ENCODE measurements around the gene NR6A1. TPM values are rescaled to one million over a fixed set of nuclear protein-coding genes. Genes with fewer than 3 reads are reported as not detected.

NR6A1 gene
- total RNA-seq, 1 experiment from 2014 or later, result 2.0 TPM

DNA sequence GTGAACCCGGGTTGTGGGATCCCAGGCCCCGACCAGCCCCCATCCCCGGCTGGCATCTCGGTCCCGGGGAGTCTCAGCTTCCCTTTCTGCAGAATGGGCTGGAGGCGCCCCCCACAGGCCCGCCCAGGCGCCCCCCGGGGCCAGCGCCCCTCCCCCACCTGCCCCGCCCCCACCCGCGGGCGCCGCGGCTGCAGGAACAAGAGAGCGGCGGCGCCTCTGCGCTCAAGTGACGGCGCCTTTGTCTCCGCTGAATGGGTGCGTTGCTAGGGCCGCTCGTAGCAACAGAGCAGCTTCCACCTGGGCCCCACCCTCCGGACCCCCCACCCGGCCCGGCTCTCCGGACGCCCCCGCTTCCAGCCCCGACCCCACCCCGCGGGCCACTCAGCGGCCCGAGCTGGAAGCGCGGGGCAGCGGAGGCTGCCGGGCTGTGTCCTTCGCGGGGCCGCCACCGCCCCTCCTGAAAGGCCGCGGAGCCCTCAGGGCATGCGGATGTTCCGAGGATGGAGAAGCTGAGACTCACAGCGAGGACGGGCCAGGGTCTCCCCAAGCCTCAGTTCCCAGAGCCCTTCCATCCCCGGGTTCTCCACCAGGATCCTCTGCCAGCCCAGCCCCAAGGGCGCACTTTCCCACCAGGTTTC is 293.3 kb downstream of the NR6A1 start:
- DNase-seq (ENCODE audit: low read depth), result no peak

DNA sequence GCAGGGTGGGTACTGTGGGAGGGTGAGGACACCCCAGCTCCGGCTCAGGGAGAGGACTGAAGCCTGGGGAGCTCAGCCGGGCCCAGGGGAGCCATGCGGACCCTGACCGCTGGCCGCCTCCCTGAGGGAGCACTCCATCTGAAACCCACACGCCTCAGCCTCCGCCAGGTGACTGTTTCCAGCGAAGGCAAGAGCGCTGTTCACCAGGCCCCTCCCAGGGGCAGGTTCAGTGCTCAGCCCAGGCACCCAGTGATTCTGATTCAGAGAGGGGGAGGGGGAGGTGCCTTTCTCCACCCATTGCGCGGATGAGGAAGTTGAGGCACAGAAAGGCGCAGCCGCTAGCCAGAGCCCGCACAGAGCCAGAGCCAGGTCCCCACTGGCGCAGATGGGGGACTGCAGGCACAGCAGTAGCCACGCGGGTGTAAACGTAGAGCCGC is 293.9 kb downstream of the NR6A1 start:
- DNase-seq (ENCODE audit: low read depth), result no peak

DNA sequence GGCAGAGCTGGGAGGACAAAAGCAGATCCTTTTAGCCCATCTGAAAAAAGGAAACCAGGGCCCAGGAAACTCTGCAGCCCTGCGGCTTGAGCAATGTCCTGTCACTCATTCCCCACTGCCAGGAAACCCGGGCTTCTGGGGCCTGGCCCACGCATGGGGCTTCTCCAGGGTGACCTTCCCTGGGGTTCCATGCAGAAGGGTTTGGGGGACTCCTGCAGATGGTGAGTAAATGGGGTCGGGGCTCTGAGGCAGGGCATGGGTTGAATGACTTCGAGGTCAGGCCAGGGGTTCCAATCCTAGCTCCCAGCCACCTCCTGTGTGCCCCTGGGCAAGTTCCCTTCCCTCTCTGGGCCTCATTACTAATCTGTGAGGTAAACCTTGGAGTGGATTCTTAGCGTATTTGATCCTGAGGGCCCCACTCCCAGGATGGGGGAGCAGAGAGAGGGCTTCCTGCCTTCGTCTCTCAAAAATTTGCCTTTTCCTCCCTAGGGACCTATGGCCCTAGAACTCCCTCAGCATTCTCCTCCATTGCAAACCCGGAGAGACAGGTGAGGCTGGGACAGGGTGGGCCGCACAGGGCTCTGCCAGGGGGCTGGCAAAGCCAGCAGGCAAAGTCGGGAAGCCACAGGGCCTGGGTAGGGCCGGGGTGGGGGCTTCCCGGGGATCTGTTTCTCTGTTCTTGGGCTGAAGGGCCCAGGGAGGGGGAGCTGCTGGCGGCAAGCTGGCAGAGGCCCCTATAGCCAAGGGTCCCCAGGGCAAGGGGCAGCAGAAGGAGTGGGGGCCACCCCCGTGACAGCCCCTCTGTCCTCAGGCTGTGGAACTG is 295.0 kb downstream of the NR6A1 start:
- no peak for DNase-seq (ENCODE audit: low read depth)

DNA sequence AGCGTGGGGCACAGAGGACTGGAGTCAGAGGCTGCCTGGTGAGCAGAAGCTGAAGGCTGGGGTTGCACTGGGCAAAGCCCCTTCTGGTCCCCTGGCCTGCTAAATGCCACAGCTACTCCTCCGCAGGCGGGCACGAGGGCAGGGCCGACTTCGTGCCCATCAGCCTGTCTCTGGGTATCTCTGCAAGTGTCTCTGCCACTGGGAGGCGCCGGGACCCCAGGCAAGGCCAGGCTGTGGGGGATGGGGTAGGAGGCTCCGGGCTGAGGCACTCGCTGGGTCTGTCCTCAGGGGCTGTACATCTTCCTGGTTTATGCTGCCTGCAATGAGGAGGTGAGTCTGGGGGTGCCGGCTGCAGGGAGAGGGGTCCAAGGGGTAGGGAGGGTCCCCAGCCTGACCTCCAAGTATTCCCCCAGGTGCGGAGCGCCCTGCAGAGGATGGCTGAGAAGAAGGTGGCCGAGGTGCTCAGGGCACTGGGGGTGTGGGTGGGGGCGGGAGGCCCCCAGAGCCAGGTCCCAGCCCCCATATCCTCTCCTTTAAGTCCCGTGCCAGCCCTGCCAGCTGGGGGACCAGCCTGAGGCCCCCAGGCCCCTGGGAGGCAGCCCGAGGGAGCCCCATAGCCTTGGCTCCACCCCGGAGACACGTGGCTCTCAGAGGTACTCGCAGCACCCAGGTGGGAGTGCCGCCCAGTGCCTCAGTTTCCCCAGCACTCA is 295.8 kb downstream of the NR6A1 start:
- peak; percentile 16 for DNase-seq (ENCODE audit: low read depth)

DNA sequence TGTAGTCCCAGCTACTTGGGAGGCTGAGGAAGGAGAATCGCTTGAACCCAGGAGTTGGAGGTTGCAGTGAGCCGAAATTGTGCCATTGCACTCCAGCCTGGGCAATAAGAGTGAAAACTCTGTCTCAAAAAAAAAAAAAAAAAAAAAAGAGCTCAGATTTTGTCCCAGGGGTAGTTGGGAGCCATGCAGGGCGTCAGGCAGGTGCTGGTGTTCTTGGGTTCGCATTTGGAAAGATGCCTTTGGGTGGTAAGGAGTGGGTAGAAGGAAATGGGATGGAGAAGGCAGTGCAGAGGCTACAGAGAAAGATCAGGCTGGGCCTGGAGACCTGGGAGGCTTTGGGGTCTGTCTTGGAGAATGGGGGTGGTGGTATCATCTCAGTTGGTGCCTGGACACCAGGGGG is 297.0 kb downstream of the NR6A1 start:
- no peak for DNase-seq (ENCODE audit: low read depth)

DNA sequence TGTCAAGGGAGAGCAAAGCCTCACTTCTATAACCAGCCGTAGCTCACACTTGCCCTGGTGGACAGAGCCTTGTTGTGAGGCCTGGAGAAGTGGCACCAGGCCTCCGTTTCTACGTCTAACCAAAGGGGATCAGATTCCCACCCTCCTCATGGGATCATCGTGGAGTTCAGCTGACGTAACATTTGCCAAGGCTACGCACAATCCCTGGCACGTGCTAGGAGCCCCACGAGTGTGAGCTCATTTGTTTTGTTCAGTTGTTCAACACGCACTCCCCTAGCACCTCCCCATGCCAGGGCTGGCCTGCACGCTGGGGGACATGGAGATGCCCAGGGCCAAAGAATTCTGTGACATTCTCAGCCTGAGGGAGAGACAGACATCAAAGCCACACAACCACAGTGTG is 297.8 kb downstream of the NR6A1 start:
- DNase-seq (ENCODE audit: low read depth), result no peak

DNA sequence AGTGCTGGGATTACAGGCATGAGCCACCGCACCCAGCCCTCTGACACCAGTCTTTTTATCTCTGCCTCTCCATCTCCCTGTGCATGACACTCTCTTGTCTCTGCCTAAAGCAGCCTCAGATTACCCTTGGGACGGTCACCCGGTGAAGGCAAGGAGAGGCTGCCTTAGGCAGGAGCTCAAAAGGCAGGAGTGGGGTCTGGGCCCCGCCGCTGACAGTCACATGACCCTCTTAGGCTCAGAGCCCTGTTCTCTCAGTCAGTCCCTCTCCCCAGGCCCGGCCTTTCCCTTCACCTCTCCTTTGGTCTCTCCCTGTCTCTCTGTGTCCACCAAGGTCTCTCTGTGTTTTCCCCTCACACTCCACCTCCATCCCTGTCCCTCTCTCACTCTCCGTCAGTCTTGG is 298.3 kb downstream of the NR6A1 start:
- no peak for DNase-seq (ENCODE audit: low read depth)

DNA sequence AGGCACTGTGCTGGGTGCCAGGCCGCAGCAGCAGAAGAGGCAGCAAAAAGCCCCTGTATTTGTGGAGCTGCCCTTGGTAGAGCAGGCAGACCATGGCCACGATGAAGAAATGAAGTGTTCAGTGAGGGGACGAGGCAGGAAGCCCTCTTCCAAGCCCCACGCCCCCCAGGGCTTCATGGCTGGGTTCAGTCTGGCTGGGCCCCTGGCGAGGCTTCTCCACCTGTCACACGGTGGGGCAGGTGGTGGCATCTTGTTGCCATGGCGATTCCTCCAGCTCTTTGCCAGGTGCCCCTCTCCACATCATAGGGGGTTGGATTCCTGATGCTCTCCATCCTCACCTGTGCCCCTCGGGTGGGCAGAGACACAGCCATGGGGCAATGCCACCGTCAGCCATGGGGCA is 299.4 kb downstream of the NR6A1 start:
- DNase-seq (ENCODE audit: low read depth), result no peak

DNA sequence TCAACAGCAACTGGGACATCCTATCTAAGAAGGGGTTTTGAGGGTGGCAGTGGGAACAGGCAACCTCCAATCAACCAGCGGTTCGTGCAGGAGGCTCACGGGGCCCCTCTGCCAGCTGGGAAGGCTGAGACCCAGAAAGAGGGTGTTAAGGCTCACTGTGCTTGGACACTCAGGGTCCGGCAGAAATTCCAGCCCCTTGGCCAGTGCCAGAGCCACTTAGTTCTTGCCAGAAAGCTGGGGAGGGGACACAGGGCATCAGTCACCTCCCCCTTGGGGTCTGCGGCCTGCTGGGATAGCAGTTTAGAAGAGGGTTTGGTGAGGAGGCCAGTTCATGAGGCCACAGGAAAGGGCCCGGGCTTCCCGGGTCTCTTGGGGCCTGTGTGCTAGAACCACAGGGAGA is 300.4 kb downstream of the NR6A1 start:
- no peak for DNase-seq (ENCODE audit: low read depth)

DNA sequence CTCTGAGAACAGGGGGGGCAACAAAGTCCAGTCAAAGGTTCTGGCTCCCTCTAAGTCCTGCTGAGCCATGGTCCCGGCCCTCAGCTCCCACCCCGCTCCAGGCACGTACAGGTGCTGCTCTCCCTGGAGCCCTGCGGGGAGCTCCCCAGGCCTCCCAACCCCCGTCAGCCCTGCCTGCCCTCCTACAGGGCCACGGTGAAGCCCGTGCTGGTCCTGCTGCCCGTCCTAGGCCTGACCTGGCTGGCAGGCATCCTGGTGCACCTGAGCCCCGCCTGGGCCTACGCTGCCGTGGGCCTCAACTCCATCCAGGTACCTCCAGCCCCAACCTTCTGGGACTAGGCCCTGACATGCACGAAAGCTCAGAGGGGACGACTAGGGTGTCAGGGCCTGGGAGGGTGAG is 300.8 kb downstream of the NR6A1 start:
- no peak for DNase-seq (ENCODE audit: low read depth)

DNA sequence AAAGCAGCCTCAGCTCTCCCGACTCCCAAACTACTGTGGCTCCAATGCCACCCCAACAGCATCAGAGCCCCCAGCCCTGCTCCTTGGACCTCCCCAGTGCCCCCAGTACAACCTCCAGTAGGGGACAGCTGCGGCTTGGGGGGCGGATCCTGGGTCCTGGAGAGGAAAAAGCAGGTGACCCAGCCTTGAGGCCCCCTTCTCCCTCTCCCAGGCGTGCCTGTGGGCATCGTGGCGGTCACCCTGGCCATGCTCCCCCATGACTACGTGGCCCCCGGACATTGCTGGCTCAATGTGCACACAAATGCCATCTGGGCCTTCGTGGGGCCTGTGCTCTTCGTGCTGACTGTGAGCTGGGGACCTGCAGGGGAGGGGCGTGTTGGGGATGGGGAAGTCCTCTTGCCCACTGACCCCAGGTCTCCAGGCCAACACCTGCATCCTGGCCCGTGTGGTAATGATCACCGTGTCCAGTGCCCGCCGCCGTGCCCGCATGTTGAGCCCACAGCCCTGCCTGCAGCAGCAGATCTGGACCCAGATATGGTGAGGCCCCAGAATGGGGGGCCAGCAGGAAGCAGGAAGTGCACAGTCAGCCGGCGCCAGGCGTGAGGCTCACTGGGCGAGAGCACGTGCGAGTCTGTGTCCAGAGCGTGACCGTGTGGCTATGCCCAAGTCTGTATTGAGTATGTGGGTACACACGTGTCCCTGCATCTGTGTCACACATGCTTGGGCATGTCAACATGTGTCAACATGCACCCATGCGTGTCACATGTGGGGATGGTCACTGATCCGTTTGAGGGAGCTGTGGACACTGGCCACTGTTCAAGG is 301.9 kb downstream of the NR6A1 start:
- DNase-seq (ENCODE audit: low read depth), result no peak

DNA sequence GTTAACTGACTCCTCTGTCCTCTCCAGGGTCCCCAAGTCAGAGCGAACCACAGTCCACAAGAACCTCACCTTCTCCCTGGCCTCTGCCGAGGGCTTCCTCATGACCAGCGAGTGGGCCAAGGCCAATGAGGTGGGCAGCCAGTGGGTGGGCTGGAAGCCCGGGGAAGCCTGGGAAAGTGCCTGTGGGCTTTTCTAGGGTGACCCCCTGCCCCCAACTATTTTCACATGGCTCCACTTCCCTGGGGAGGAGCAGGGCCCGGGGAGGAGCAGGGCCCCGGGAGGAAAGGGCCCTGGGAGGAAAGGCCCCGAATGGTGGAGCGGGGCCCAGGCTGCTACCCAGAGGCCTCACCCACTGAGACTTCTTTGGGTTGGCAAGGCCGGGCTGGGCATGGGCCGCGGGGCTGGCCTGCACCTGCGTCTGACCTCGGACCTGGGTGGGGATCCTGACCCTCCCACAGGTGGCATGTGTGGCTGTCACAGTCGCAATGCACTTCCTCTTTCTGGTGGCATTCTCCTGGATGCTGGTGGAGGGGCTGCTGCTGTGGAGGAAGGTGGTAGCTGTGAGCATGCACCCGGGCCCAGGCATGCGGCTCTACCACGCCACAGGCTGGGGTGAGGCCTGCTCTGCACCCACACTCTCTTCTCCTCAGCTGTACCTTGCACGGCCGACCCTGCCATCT is 302.9 kb downstream of the NR6A1 start:
- no peak for DNase-seq (ENCODE audit: low read depth)

DNA sequence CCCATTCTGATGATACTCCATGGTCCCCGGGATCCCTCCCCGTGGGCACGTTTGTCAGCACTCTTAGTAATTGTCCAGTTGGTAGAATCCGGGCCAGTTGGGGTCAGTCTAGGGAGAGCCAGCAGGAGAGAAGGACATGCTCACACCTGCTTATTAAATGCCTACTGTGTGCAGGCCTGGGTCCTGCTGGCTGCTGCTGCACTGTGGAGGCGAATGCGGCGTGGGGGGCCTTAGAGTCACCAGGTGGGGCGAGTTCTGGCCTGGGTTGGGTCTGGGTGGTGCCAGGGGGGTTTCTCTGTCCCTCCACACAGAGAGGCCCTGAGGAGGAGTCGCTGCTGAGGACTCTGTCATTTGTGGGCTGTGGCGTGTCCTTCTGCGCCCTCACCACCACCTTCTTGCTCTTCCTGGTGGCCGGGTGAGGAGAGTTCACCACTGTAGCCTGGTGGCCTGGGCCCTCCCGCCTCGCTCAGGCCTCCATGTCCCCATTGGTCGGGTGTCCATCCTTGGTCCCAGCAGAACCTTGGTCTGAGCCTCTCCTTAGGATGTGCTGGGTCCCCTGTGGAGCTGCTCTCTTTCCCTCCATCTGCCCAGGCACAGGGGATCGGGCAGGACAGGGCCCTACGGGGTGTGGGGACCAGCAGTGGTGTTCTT is 303.6 kb downstream of the NR6A1 start:
- no peak for DNase-seq (ENCODE audit: low read depth)

Small RNA genes within 50 kb of the gene (small RNA-seq; reads per million reads assigned to genes)
- 1.6 reads per million, percentile 80 among the genes with 10 or more reads in this experiment for gene MIR181A2
- 3.2 reads per million, percentile 86 among the genes with 10 or more reads in this experiment for gene MIR181B2
- gene RN7SL302P, result not detected

Other genes with a start within 250 kb of the NR6A1 start
- 0.20 and 0.69 TPM in 2 replicates for gene OLFML2A, start 5.8 kb upstream of the NR6A1 start, total RNA-seq (2014; rRNA removed; shearing (Covaris generic))
- gene WDR38, start 82.1 kb upstream of the NR6A1 start, total RNA-seq (2014; rRNA removed; shearing (Covaris generic)), result not detected in 2 replicates
- 5,179 and 7,098 TPM in 2 replicates for gene RPL35, start 90.6 kb upstream of the NR6A1 start, total RNA-seq (2014; rRNA removed; shearing (Covaris generic))
- gene ARPC5L, start 90.8 kb upstream of the NR6A1 start, total RNA-seq (2014; rRNA removed; shearing (Covaris generic)), result 74.7 and 80.7 TPM in 2 replicates
- gene GOLGA1, start 169.8 kb upstream of the NR6A1 start, total RNA-seq (2014; rRNA removed; shearing (Covaris generic)), result 7.8 and 13.2 TPM in 2 replicates